Panc1 (cell line): ENCODE results near the gene HTRA3. TPM values are rescaled to one million over a fixed set of nuclear protein-coding genes. Genes with fewer than 3 reads are reported as not detected.
A peak's percentile ranks its signal among the peaks of the same experiment; 100 is the strongest.

Experiments
- ATAC-seq: fragments of 200-7000 bp; cut with Tn5 transposase; 2 replicates; pipeline ENCODE4 v1.9.1; 2020; ENCODE audit warnings: mild to moderate bottlenecking, moderate library complexity
- BruUV-seq: library from RNA; stranded (reverse); fragments of 400-500 nt; replicated peaks from 2 replicates; lab custom pipeline; 2021; lab: Mats Ljungman, UMichigan
- CTCF ChIA-PET: fragments of 300-600 bp; sonication (Branson Sonifier 250); formaldehyde crosslinking; loops from one replicate; lab custom pipeline; 2022; ENCODE audit warnings: antibody characterized with exemption; lab: Charles Lee
- POLR2A ChIA-PET: fragments of 300-600 bp; sonication (Branson Sonifier 250); formaldehyde crosslinking; loops from one replicate; lab custom pipeline; 2022; ENCODE audit warnings: antibody characterized with exemption; lab: Charles Lee
- DNase-seq: peaks from one replicate; pipeline ENCODE4 v3.0.0-alpha.2; 2010; ENCODE audit warnings: low read depth, low spot score
- H3K27ac ChIP-seq: 2 replicates; pipeline ENCODE4 v1.5.1; 2011; ENCODE audit warnings: mild to moderate bottlenecking, low read length, inconsistent platforms
- H3K27me3 ChIP-seq: fragments of 200-500 bp; sonication (Bioruptor generic); 2 replicates; pipeline ENCODE4 v1.6.0; 2014; ENCODE audit warnings: low read length, inconsistent platforms; ENCODE audit not compliant: control insufficient read depth, insufficient read depth
- H3K36me3 ChIP-seq: fragments of 200-500 bp; sonication (Bioruptor generic); 2 replicates; pipeline ENCODE4 v1.5.1; 2014; ENCODE audit warnings: inconsistent platforms, mild to moderate bottlenecking, low read length, moderate library complexity; ENCODE audit not compliant: control insufficient read depth, insufficient read depth
- H3K4me1 ChIP-seq: 2 replicates; pipeline ENCODE4 v1.5.1; 2011; ENCODE audit warnings: inconsistent platforms, mild to moderate bottlenecking, low read length, moderate library complexity; ENCODE audit not compliant: control insufficient read depth, insufficient read depth
- H3K4me3 ChIP-seq, 2 experiments: 2 replicates each; pipeline ENCODE4 v1.5.1; 2011 to 2012; ENCODE audit warnings: low read depth in 2 of 2, low read length in 2 of 2, mild to moderate bottlenecking in 2 of 2, inconsistent platforms in 1 of 2, moderate library complexity in 1 of 2
- H3K9me3 ChIP-seq: fragments of 200-500 bp; sonication (Bioruptor generic); 2 replicates; pipeline ENCODE4 v1.5.1; 2014; ENCODE audit warnings: low read depth, mild to moderate bottlenecking, inconsistent platforms, low read length, moderate library complexity; ENCODE audit not compliant: control insufficient read depth, insufficient read depth
- CTCF ChIP-seq: fragments of 450-650 bp; IDR thresholded peaks from 2 replicates; pipeline ENCODE4 v1.5.1; 2017; ENCODE audit warnings: mild to moderate bottlenecking
- POLR2AphosphoS5 ChIP-seq: IDR thresholded peaks from 2 replicates; pipeline ENCODE4 v1.6.1; 2012; ENCODE audit warnings: mild to moderate bottlenecking, low read depth, low read length, moderate library complexity
- SIN3A ChIP-seq: IDR thresholded peaks from 2 replicates; pipeline ENCODE4 v1.6.1; 2012; ENCODE audit warnings: low read depth, mild to moderate bottlenecking, low read length, moderate library complexity, borderline replicate concordance; ENCODE audit not compliant: insufficient read depth
- TCF7L2 ChIP-seq: IDR thresholded peaks from 2 replicates; pipeline ENCODE4 v1.6.1; 2011; ENCODE audit warnings: mild to moderate bottlenecking, low read depth, low read length, inconsistent platforms
- in situ Hi-C: cut with HindIII; loops from 2 replicates; pipeline ENCODE4 v1.10.0; 2016; ENCODE audit warnings: low sequenced_read_pairs, low pct_unique_long_range_greater_than_20kb
- intact Hi-C: fragments of 100-400 bp; cut with micrococcal nuclease; formaldehyde crosslinking; loops from one replicate; pipeline ENCODE4 v1.10.0; 2022; ENCODE audit not compliant: unreplicated experiment
- total RNA-seq: library from RNA; stranded (reverse); gene quantifications from one replicate; pipeline ENCODE4 v1.2.1, GENCODE V29; 2021; ENCODE audit not compliant: unreplicated experiment
- TF ChIP-seq, protein P1 (sequence below), 2 experiments: IDR thresholded peaks; 2 replicates each; pipeline ENCODE4 v1.6.1; 2011 to 2012; ENCODE audit warnings: low read depth in 2 of 2, control low read depth in 1 of 2, low read length in 1 of 2, mild to moderate bottlenecking in 1 of 2, moderate library complexity in 1 of 2; ENCODE audit not compliant: insufficient read depth in 1 of 2

Gene HTRA3
- total RNA-seq, 1 experiment from 2014 or later = 0.98 TPM

- DNase-seq (no peak), ATAC-seq (peak; percentile 60)
- peaks cover 5% of the 10 kb centered on the region for H3K4me1 ChIP-seq
- H3K9me3 ChIP-seq = no peaks in the 10 kb centered on the region
- BruUV-seq = no TSS peak
- POLR2A ChIA-PET = no interaction called here
- CTCF ChIA-PET = no interaction called here
- intact Hi-C loops = no loop called here
- no peaks in the 10 kb centered on the region for H3K27me3 ChIP-seq
- no peak overlapping the region for H3K4me3 ChIP-seq
- in situ Hi-C loops = no loop called here
- no peaks in the 10 kb centered on the region for H3K36me3 ChIP-seq
- TF ChIP-seq POLR2AphosphoS5 (no peak), CTCF (no peak), TCF7L2 (no peak), SIN3A (no peak)
- TF ChIP-seq, protein P1, sequence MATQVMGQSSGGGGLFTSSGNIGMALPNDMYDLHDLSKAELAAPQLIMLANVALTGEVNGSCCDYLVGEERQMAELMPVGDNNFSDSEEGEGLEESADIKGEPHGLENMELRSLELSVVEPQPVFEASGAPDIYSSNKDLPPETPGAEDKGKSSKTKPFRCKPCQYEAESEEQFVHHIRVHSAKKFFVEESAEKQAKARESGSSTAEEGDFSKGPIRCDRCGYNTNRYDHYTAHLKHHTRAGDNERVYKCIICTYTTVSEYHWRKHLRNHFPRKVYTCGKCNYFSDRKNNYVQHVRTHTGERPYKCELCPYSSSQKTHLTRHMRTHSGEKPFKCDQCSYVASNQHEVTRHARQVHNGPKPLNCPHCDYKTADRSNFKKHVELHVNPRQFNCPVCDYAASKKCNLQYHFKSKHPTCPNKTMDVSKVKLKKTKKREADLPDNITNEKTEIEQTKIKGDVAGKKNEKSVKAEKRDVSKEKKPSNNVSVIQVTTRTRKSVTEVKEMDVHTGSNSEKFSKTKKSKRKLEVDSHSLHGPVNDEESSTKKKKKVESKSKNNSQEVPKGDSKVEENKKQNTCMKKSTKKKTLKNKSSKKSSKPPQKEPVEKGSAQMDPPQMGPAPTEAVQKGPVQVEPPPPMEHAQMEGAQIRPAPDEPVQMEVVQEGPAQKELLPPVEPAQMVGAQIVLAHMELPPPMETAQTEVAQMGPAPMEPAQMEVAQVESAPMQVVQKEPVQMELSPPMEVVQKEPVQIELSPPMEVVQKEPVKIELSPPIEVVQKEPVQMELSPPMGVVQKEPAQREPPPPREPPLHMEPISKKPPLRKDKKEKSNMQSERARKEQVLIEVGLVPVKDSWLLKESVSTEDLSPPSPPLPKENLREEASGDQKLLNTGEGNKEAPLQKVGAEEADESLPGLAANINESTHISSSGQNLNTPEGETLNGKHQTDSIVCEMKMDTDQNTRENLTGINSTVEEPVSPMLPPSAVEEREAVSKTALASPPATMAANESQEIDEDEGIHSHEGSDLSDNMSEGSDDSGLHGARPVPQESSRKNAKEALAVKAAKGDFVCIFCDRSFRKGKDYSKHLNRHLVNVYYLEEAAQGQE (IDR thresholded peaks at IDR 0.05; ENCODE audit: insufficient read depth in 1 of 2, low read depth in 2 of 2, low read length in 1 of 2) = no peak
- no peak overlapping the region for H3K27ac ChIP-seq
Observed at GRCh38 chr4:8260656-8261111, 8.9 kb upstream of the HTRA3 start.

DNA sequence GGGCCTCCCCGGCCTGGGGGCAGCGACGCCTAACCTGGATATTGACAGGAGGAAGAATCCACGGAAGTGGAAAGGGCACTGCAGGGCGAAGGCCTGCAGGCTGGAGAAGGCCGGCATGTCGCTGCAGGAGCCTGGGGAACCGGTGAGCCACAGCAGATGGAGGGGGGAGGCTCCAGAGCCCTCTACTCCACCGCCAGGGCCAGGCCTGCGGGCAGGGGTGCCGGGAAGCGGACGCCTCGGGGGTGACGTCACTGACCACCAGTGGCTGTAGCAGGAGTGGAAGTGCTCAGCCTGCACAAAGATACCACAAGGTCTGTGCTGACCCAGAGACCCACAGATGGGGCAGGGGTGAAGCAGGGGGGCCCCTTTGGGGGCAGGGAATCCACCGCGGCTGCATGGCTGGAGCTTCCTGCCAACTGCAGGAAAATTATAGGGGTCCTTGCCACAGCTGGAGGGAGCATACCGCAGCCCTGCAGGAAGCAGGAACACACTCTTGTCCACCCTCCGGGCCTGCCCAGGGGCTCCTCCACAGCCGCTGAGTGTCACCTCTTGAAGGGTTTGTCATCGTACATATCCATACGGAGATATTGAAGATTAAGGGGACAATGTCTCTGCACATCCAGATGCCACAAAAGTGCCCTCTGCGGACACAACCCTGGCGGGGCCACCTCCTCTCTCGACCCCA lies 7.6 kb upstream of the HTRA3 start:
- no TSS peak for BruUV-seq
- ChIA-PET CTCF (no interaction called here), POLR2A (no interaction called here)
- in situ Hi-C loops = no loop called here
- Histone ChIP-seq H3K9me3 (no peaks in the 10 kb centered on the region), H3K4me1 (peaks cover 5% of the 10 kb centered on the region), H3K27me3 (no peaks in the 10 kb centered on the region), H3K4me3 (no peak overlapping the region), H3K36me3 (no peaks in the 10 kb centered on the region), H3K27ac (no peak overlapping the region)
- intact Hi-C loops = no loop called here
- ATAC-seq (no peak), DNase-seq (no peak)
- TF ChIP-seq TCF7L2 (no peak), POLR2AphosphoS5 (no peak), SIN3A (no peak), CTCF (no peak)
- TF ChIP-seq, protein P1 (IDR thresholded peaks at IDR 0.05; ENCODE audit: insufficient read depth in 1 of 2, low read depth in 2 of 2, low read length in 1 of 2) = no peak
